Measurements from ENCODE around the gene PARD3. TPM values are rescaled to one million over a fixed set of nuclear protein-coding genes. Genes with fewer than 3 reads are reported as not detected.

Gene PARD3
- total RNA-seq, 1 experiment from 2014 or later = 51.8 TPM

GRCh38 chr10:34547695-34548094, 267.4 kb downstream of the PARD3 start:
- no peak for ATAC-seq
- DNase-seq (ENCODE audit: low spot score) = no peak
- Mint-ChIP-seq H3K4me3 (no peak overlapping the region), H3K27ac (0 out of 2 replicates have a peak overlapping the region, but pooled peaks have one; percentile 69), H3K4me1 (peaks cover 41% of the 10 kb centered on the region), H3K36me3 (no peaks in the 10 kb centered on the region), H3K27me3 (ENCODE audit: low read depth) (no peaks in the 10 kb centered on the region), H3K9me3 (no peaks in the 10 kb centered on the region)
- TF ChIP-seq E2F4 (CRISPR knock-in tag; IDR thresholded peaks at IDR 0.05; ENCODE audit: borderline replicate concordance, low read depth) (no peak), TP53 (CRISPR knock-in tag; IDR thresholded peaks at IDR 0.05) (no peak), ZNF219 (CRISPR knock-in tag; IDR thresholded peaks at IDR 0.05; ENCODE audit: borderline replicate concordance) (no peak), TEAD4 (CRISPR knock-in tag; IDR thresholded peaks at IDR 0.05) (no peak), NFYB (CRISPR knock-in tag; conservative IDR thresholded peaks at IDR 0.05; ENCODE audit: low read depth) (no peak), SP1 (CRISPR knock-in tag; conservative IDR thresholded peaks at IDR 0.05) (no peak), NR1H2 (CRISPR knock-in tag; IDR thresholded peaks at IDR 0.05) (no peak), E2F1 (CRISPR knock-in tag; IDR thresholded peaks at IDR 0.05) (no peak), GTF2I (CRISPR knock-in tag; conservative IDR thresholded peaks at IDR 0.05) (no peak), RELA (CRISPR knock-in tag; IDR thresholded peaks at IDR 0.05; ENCODE audit: borderline replicate concordance) (no peak), CREB1 (CRISPR knock-in tag; IDR thresholded peaks at IDR 0.05) (no peak), CREM (CRISPR knock-in tag; IDR thresholded peaks at IDR 0.05) (no peak)
- TF ChIP-seq, protein P1, sequence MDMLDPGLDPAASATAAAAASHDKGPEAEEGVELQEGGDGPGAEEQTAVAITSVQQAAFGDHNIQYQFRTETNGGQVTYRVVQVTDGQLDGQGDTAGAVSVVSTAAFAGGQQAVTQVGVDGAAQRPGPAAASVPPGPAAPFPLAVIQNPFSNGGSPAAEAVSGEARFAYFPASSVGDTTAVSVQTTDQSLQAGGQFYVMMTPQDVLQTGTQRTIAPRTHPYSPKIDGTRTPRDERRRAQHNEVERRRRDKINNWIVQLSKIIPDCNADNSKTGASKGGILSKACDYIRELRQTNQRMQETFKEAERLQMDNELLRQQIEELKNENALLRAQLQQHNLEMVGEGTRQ (CRISPR knock-in tag; IDR thresholded peaks at IDR 0.05) = no peak
- CTCF ChIA-PET = no interaction called here
- POLR2A ChIA-PET = no interaction called here

- Mint-ChIP-seq H3K4me1 (peaks cover 41% of the 10 kb centered on the region), H3K27me3 (ENCODE audit: low read depth) (no peaks in the 10 kb centered on the region), H3K4me3 (no peak overlapping the region), H3K27ac (0 out of 2 replicates have a peak overlapping the region, but pooled peaks have one; percentile 69), H3K36me3 (no peaks in the 10 kb centered on the region), H3K9me3 (no peaks in the 10 kb centered on the region)
- ATAC-seq = no peak
- TF ChIP-seq CREM (CRISPR knock-in tag; IDR thresholded peaks at IDR 0.05) = no peak
- TF ChIP-seq MXD4 (CRISPR knock-in tag; IDR thresholded peaks at IDR 0.05; ENCODE audit: borderline replicate concordance) = no peak
- TF ChIP-seq PRDM15 (CRISPR knock-in tag; IDR thresholded peaks at IDR 0.05) = no peak
- TF ChIP-seq PRRX2 (CRISPR knock-in tag; IDR thresholded peaks at IDR 0.05) = no peak
- no peak for TF ChIP-seq ATF3 (CRISPR knock-in tag; conservative IDR thresholded peaks at IDR 0.05)
- TF ChIP-seq ZNF121 (CRISPR knock-in tag; IDR thresholded peaks at IDR 0.05) = no peak
- no peak for TF ChIP-seq ZNF416 (CRISPR knock-in tag; IDR thresholded peaks at IDR 0.05)
- TF ChIP-seq FOXP1 (CRISPR knock-in tag; IDR thresholded peaks at IDR 0.05; ENCODE audit: borderline replicate concordance) = no peak
- TF ChIP-seq NFATC4 (CRISPR knock-in tag; IDR thresholded peaks at IDR 0.05) = no peak
- TF ChIP-seq, protein P2, sequence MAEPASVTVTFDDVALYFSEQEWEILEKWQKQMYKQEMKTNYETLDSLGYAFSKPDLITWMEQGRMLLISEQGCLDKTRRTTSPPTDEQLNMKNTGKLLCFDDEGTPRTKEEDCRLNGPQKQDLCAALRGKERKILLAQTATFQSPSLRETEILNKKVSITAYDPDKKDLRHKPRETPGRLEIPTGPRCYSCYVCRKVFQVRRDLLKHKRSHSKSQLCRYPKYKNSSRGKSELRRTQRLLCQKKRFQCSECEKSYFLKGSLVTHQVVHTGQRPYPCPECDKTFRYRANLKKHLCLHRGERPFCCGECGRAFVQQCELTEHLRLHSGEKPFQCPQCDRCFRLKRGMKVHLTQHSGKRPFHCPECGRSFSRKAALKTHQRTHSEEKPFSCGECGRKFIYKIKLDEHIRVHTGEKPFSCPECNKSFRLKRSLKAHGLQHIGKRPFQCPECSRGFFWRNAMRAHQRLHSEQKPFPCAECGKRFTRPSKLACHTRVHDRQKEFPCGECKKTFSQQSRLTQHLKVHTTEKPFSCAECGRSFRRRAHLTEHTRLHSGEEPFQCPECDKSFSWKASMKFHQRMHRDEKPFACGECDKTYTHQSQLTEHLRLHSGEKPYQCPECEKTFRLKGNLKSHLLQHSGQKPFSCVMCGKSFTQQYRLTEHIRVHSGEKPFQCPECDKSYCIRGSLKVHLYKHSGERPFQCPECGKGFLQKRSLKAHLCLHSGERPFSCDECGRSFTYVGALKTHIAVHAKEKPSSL (CRISPR knock-in tag; conservative IDR thresholded peaks at IDR 0.05) = no peak
- TF ChIP-seq E2F1 (CRISPR knock-in tag; IDR thresholded peaks at IDR 0.05) = no peak
- TF ChIP-seq SOX15 (CRISPR knock-in tag; IDR thresholded peaks at IDR 0.05) = no peak
- TF ChIP-seq ELF4 (CRISPR knock-in tag; IDR thresholded peaks at IDR 0.05; ENCODE audit: low read depth) = no peak
- no peak for TF ChIP-seq ZNF219 (CRISPR knock-in tag; IDR thresholded peaks at IDR 0.05; ENCODE audit: borderline replicate concordance)
- TF ChIP-seq, protein P3, sequence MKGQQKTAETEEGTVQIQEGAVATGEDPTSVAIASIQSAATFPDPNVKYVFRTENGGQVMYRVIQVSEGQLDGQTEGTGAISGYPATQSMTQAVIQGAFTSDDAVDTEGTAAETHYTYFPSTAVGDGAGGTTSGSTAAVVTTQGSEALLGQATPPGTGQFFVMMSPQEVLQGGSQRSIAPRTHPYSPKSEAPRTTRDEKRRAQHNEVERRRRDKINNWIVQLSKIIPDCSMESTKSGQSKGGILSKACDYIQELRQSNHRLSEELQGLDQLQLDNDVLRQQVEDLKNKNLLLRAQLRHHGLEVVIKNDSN (CRISPR knock-in tag; IDR thresholded peaks at IDR 0.05) = no peak
- ChIA-PET POLR2A (no interaction called here), CTCF (no interaction called here)
- no peak for DNase-seq (ENCODE audit: low spot score)
Observed at GRCh38 chr10:34547291-34547690, 267.8 kb downstream of the PARD3 start.
